Neural cell (in vitro differentiated cells): ENCODE measurements around the gene GPC3. TPM values are rescaled to one million over a fixed set of nuclear protein-coding genes. Genes with fewer than 3 reads are reported as not detected.

Experiments
- H2AFZ ChIP-seq: fragments of 200-600, 300-800 bp; sonication (generic), shearing (Covaris generic); 2 replicates; pipeline ENCODE4 v1.6.0; 2014; ENCODE audit warnings: low read depth, mild to moderate bottlenecking, antibody characterized with exemption, low read length, moderate library complexity
- H3F3A ChIP-seq: fragments of 200-600 bp; shearing (Covaris generic); 2 replicates; pipeline ENCODE4 v1.6.1; 2016; ENCODE audit warnings: mild to moderate bottlenecking, moderate library complexity, mixed read lengths, antibody characterized with exemption, low read length; ENCODE audit not compliant: insufficient read depth, poor library complexity, severe bottlenecking
- H3K27ac ChIP-seq: fragments of 200-600, 300-800 bp; sonication (generic), shearing (Covaris generic); 2 replicates; pipeline ENCODE4 v1.5.1; 2014; ENCODE audit warnings: mild to moderate bottlenecking, low read length, moderate library complexity
- H3K27me3 ChIP-seq: fragments of 300-800, 200-600 bp; sonication (generic), shearing (Covaris generic); 2 replicates; pipeline ENCODE4 v1.6.0; 2014; ENCODE audit warnings: mild to moderate bottlenecking, low read depth, low read length, moderate library complexity; ENCODE audit not compliant: insufficient read depth
- H3K36me3 ChIP-seq: fragments of 300-800, 200-600 bp; sonication (generic), shearing (Covaris generic); 2 replicates; pipeline ENCODE4 v1.5.1; 2014; ENCODE audit warnings: mild to moderate bottlenecking, antibody characterized with exemption, low read length, moderate library complexity; ENCODE audit not compliant: insufficient read depth
- H3K4me2 ChIP-seq: fragments of 300-800, 200-600 bp; sonication (generic), shearing (Covaris generic); 2 replicates; pipeline ENCODE4 v1.6.0; 2014; ENCODE audit warnings: mild to moderate bottlenecking, low read length
- H3K4me3 ChIP-seq: fragments of 300-800, 200-600 bp; sonication (generic), shearing (Covaris generic); 2 replicates; pipeline ENCODE4 v1.5.1; 2014; ENCODE audit warnings: mild to moderate bottlenecking, low read length, moderate library complexity
- H3K79me2 ChIP-seq: fragments of 200-600 bp; shearing (Covaris generic); replicated peaks from 2 replicates; pipeline ENCODE4 v1.6.0; 2014; ENCODE audit warnings: mild to moderate bottlenecking, low read length, moderate library complexity; ENCODE audit not compliant: insufficient read depth
- H3K9ac ChIP-seq: fragments of 300-800, 200-600 bp; sonication (generic), shearing (Covaris generic); 2 replicates; pipeline ENCODE4 v1.6.1; 2016; ENCODE audit warnings: mild to moderate bottlenecking, low read length, mixed read lengths
- H3K9me2 ChIP-seq: fragments of 200-600 bp; shearing (Covaris generic); 2 replicates; pipeline ENCODE4 v1.6.1; 2016; ENCODE audit warnings: mild to moderate bottlenecking, low read length, mixed read lengths; ENCODE audit not compliant: insufficient read depth
- H3K9me3 ChIP-seq: fragments of 200-600, 300-800 bp; sonication (generic), shearing (Covaris generic); 2 replicates; pipeline ENCODE4 v1.6.1; 2016; ENCODE audit warnings: mild to moderate bottlenecking, mixed run types, low read length, moderate library complexity, mixed read lengths
- H4K20me1 ChIP-seq: fragments of 200-600 bp; shearing (Covaris generic); 2 replicates; pipeline ENCODE4 v1.6.1; 2016; ENCODE audit warnings: mild to moderate bottlenecking, mixed run types; ENCODE audit not compliant: insufficient read depth
- EP300 ChIP-seq: fragments of 450-650 bp; conservative IDR thresholded peaks from 2 replicates; pipeline ENCODE4 v1.6.1; 2014; ENCODE audit warnings: antibody characterized with exemption, mild to moderate bottlenecking, moderate library complexity; ENCODE audit not compliant: poor library complexity, severe bottlenecking
- EZH2 ChIP-seq: fragments of 200-600, 300-800 bp; shearing (Covaris generic), sonication (generic); IDR thresholded peaks from 2 replicates; pipeline ENCODE4 v1.6.1; 2014; ENCODE audit warnings: antibody characterized with exemption, low read length, borderline replicate concordance, mild to moderate bottlenecking; ENCODE audit not compliant: insufficient read depth, poor library complexity, severe bottlenecking
- MXI1 ChIP-seq: fragments of 450-650 bp; conservative IDR thresholded peaks from 2 replicates; pipeline ENCODE4 v1.6.1; 2014; ENCODE audit warnings: antibody characterized with exemption, mild to moderate bottlenecking; ENCODE audit not compliant: poor library complexity, severe bottlenecking
- POLR2AphosphoS5 ChIP-seq: IDR thresholded peaks from 2 replicates; pipeline ENCODE4 v1.6.1; 2012
- RAD21 ChIP-seq: fragments of 450-650 bp; conservative IDR thresholded peaks from 2 replicates; pipeline ENCODE4 v1.6.1; 2014; ENCODE audit warnings: antibody characterized with exemption, mild to moderate bottlenecking, moderate library complexity
- REST ChIP-seq: IDR thresholded peaks from 2 replicates; pipeline ENCODE4 v1.6.1; 2012; ENCODE audit warnings: borderline replicate concordance
- SMC3 ChIP-seq: fragments of 450-650 bp; conservative IDR thresholded peaks from 2 replicates; pipeline ENCODE4 v1.6.1; 2014; ENCODE audit warnings: antibody characterized with exemption, mild to moderate bottlenecking, moderate library complexity; ENCODE audit not compliant: poor library complexity
- TAF1 ChIP-seq: IDR thresholded peaks from 2 replicates; pipeline ENCODE4 v1.6.1; 2012; ENCODE audit warnings: low read depth
- polyA plus RNA-seq: library from polyadenylated mRNA; depleted of rRNA; stranded (reverse); fragments of >200 nt; gene quantifications from 2 replicates; pipeline ENCODE4 v1.2.3, GENCODE V29; 2014
- TF ChIP-seq, protein P1 (sequence below): fragments of 450-650 bp; IDR thresholded peaks from 2 replicates; pipeline ENCODE4 v1.5.1; 2014; ENCODE audit warnings: antibody characterized with exemption, mild to moderate bottlenecking, moderate library complexity; ENCODE audit not compliant: poor library complexity, severe bottlenecking

GPC3 gene
- polyA plus RNA-seq, 1 donor from 2014 or later: 2.1 TPM

DNA sequence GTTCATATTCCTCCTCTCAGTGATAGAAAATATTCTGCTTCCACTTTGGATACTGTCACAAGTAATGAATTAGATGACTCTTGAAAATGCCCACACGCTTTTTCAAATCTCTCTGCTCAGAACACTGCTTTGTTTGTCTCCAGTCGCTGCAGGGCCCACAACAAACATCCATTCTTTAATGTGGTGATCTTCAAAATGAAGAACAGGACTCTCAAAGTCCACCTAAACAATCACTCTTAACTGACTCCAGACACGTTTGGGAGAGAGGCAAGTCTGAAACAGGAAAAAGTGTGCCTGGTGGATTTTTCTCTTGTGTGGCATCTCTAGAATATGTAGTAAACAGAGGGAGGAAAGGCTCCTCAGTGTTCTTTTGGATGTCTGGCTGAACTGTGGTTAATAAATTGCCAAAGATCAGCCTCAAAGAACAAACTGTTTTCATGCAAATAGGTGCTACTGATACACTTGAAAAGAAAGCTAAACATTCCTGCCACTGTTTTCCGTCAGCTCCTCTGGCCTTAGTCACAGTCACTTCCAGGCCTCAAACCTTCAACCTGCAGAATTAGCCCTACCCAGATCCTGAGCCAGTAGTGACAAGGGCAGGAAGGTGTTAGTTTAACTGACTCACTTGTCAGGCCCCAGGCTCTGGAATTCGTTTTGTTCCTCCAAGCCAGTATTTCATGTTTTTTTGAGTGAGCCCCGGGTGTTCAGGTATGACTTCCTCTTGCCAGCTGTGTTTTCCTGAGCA lies 310.5 kb downstream of the GPC3 start:
- Histone ChIP-seq H3K36me3 (no peaks in the 10 kb centered on the region), H3F3A (no peaks in the 10 kb centered on the region), H3K4me3 (no peak overlapping the region), H3K9me2 (no peaks in the 10 kb centered on the region), H3K79me2 (no peaks in the 10 kb centered on the region), H3K9ac (no peak overlapping the region), H3K4me2 (no peak overlapping the region), H4K20me1 (no peaks in the 10 kb centered on the region), H3K27me3 (no peaks in the 10 kb centered on the region), H3K27ac (no peak overlapping the region), H2AFZ (no peak overlapping the region), H3K9me3 (no peaks in the 10 kb centered on the region)
- no peak for TF ChIP-seq RAD21
- TF ChIP-seq MXI1: no peak
- TF ChIP-seq TAF1: no peak
- no peak for TF ChIP-seq EZH2
- no peak for TF ChIP-seq REST
- TF ChIP-seq EP300: no peak

DNA sequence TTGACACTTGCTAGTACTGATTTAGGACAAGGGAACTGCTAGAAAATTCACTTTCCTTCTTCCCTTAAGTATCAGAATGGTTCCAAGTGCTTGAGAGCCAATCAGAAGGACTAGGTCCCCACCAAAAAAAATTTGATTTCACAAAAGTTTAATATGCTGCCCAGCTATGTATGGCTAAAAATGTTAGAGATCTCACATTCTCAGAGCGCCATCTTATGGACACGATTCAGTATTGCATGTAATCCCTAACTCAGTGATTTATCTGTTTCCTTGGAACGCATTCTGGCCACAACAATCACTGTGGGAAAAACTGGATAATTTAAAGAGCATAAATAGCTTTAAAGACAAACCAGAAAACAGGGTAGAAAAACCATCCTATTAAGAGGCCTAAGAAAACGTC lies 315.0 kb downstream of the GPC3 start:
- H3K9ac ChIP-seq: no peak overlapping the region
- no peaks in the 10 kb centered on the region for H3K9me2 ChIP-seq
- no peaks in the 10 kb centered on the region for H3K79me2 ChIP-seq
- H2AFZ ChIP-seq: no peak overlapping the region
- no peak overlapping the region for H3K4me3 ChIP-seq
- H3K27ac ChIP-seq: no peak overlapping the region
- no peaks in the 10 kb centered on the region for H3K27me3 ChIP-seq
- H3K36me3 ChIP-seq: no peaks in the 10 kb centered on the region
- H3K4me2 ChIP-seq: no peak overlapping the region
- no peaks in the 10 kb centered on the region for H3F3A ChIP-seq
- peak; percentile 86 for TF ChIP-seq RAD21
- no peak for TF ChIP-seq EP300
- no peak for TF ChIP-seq TAF1
- no peak for TF ChIP-seq MXI1
- no peak for TF ChIP-seq EZH2
- no peak for TF ChIP-seq REST
- TF ChIP-seq SMC3: peak; percentile 85
- no peak for TF ChIP-seq POLR2AphosphoS5
- TF ChIP-seq, protein P1, sequence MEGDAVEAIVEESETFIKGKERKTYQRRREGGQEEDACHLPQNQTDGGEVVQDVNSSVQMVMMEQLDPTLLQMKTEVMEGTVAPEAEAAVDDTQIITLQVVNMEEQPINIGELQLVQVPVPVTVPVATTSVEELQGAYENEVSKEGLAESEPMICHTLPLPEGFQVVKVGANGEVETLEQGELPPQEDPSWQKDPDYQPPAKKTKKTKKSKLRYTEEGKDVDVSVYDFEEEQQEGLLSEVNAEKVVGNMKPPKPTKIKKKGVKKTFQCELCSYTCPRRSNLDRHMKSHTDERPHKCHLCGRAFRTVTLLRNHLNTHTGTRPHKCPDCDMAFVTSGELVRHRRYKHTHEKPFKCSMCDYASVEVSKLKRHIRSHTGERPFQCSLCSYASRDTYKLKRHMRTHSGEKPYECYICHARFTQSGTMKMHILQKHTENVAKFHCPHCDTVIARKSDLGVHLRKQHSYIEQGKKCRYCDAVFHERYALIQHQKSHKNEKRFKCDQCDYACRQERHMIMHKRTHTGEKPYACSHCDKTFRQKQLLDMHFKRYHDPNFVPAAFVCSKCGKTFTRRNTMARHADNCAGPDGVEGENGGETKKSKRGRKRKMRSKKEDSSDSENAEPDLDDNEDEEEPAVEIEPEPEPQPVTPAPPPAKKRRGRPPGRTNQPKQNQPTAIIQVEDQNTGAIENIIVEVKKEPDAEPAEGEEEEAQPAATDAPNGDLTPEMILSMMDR: peak; percentile 80
- no peaks in the 10 kb centered on the region for H3K9me3 ChIP-seq
- no peaks in the 10 kb centered on the region for H4K20me1 ChIP-seq
